HEK293 (cell line): Measurements from ENCODE around the gene BIRC6.

Experiments used
- CTCF ChIA-PET: fragments of 350-600 bp; formaldehyde crosslinking; extraction: SDS; loops from one replicate; lab custom pipeline; 2021; ENCODE audit warnings: antibody characterized with exemption; lab: Yijun Ruan, JAX
- POLR2A ChIA-PET: fragments of 300-600 bp; formaldehyde crosslinking; extraction: SDS; loops from one replicate; lab custom pipeline; 2020; ENCODE audit warnings: antibody characterized with exemption, inconsistent platforms; lab: Yijun Ruan, JAX
- H3K27ac ChIP-seq: fragments of 200-500 bp; sonication (Bioruptor generic); 2 replicates; pipeline ENCODE4 v1.5.1; 2014; ENCODE audit warnings: low read depth, low read length, control low read depth, inconsistent platforms; ENCODE audit errors: extremely low read depth
- H3K36me3 ChIP-seq, 2 experiments: fragments of 200-500 bp in 1 of 2; sonication (Bioruptor generic) in 1 of 2; 1 replicate in 1 of 2; 2 replicates in 1 of 2; pipeline ENCODE4 v1.5.1; 2014 to 2017; ENCODE audit warnings: inconsistent platforms in 2 of 2, low read length in 2 of 2; ENCODE audit not compliant: control insufficient read depth in 2 of 2, insufficient read depth in 1 of 2
- H3K4me1 ChIP-seq: fragments of 200-500 bp; sonication (Bioruptor generic); 2 replicates; pipeline ENCODE4 v1.5.1; 2014; ENCODE audit warnings: mild to moderate bottlenecking, low read length, inconsistent platforms; ENCODE audit not compliant: control insufficient read depth, insufficient read depth
- H3K4me3 ChIP-seq: 2 replicates; pipeline ENCODE4 v1.5.1; 2011; ENCODE audit warnings: low read depth, mild to moderate bottlenecking, control low read depth, low read length, moderate library complexity
- H3K9me3 ChIP-seq: fragments of 200-500 bp; sonication (Bioruptor generic); 2 replicates; pipeline ENCODE4 v1.5.1; 2014; ENCODE audit warnings: low read depth, low read length, inconsistent platforms; ENCODE audit not compliant: control insufficient read depth, insufficient read depth
- EGR2 ChIP-seq: fragments of 450-650 bp; formaldehyde crosslinking; IDR thresholded peaks from 2 replicates; pipeline ENCODE4 v1.5.1; 2016; ENCODE audit warnings: low read depth, missing biosample characterization, missing genetic modification characterization
- KLF16 ChIP-seq: fragments of 450-650 bp; formaldehyde crosslinking; IDR thresholded peaks from 2 replicates; pipeline ENCODE4 v1.5.1; 2017; ENCODE audit warnings: missing biosample characterization, missing genetic modification characterization
- OSR2 ChIP-seq: fragments of 450-650 bp; formaldehyde crosslinking; IDR thresholded peaks from 2 replicates; pipeline ENCODE4 v1.5.1; 2016; ENCODE audit warnings: missing biosample characterization, missing genetic modification characterization
- REPIN1 ChIP-seq: fragments of 450-650 bp; formaldehyde crosslinking; IDR thresholded peaks from 2 replicates; pipeline ENCODE4 v1.5.1; 2017; ENCODE audit warnings: missing biosample characterization, missing genetic modification characterization, low read depth
- SP3 ChIP-seq: fragments of 450-650 bp; formaldehyde crosslinking; IDR thresholded peaks from 2 replicates; pipeline ENCODE4 v1.5.1; 2016; ENCODE audit warnings: missing biosample characterization, missing genetic modification characterization
- TRIM28 ChIP-seq: IDR thresholded peaks from 2 replicates; pipeline ENCODE4 v1.6.1; 2011; ENCODE audit warnings: low read length, control low read depth, borderline replicate concordance
- ZFP41 ChIP-seq: fragments of 450-650 bp; formaldehyde crosslinking; IDR thresholded peaks from 2 replicates; pipeline ENCODE4 v1.5.1; 2016; ENCODE audit warnings: missing biosample characterization, missing genetic modification characterization, borderline replicate concordance
- ZNF114 ChIP-seq: fragments of 450-650 bp; formaldehyde crosslinking; IDR thresholded peaks from 2 replicates; pipeline ENCODE4 v1.5.0; 2017; ENCODE audit warnings: missing biosample characterization, missing genetic modification characterization
- ZNF132 ChIP-seq: fragments of 450-650 bp; formaldehyde crosslinking; IDR thresholded peaks from 2 replicates; pipeline ENCODE4 v1.5.1; 2017; ENCODE audit warnings: missing biosample characterization, missing genetic modification characterization, borderline replicate concordance
- ZNF175 ChIP-seq: fragments of 450-650 bp; formaldehyde crosslinking; IDR thresholded peaks from 2 replicates; pipeline ENCODE4 v1.5.1; 2016; ENCODE audit warnings: missing biosample characterization, missing genetic modification characterization
- ZNF23 ChIP-seq: fragments of 450-650 bp; formaldehyde crosslinking; IDR thresholded peaks from 2 replicates; pipeline ENCODE4 v1.5.1; 2016; ENCODE audit warnings: missing biosample characterization, missing genetic modification characterization, borderline replicate concordance
- ZNF266 ChIP-seq: fragments of 450-650 bp; formaldehyde crosslinking; IDR thresholded peaks from 2 replicates; pipeline ENCODE4 v1.5.1; 2016; ENCODE audit warnings: missing biosample characterization, missing genetic modification characterization, low read depth
- ZNF274 ChIP-seq, 2 experiments: fragments of 200-500 bp in 1 of 2; fragments of 450-650 bp in 1 of 2; sonication (Bioruptor generic) in 1 of 2; formaldehyde crosslinking in 1 of 2; IDR thresholded peaks; 2 replicates each; pipeline versions ENCODE4 v1.5.1 to v1.6.1; 2014 to 2016; ENCODE audit warnings: borderline replicate concordance in 1 of 2, inconsistent platforms in 1 of 2, low read length in 1 of 2, missing biosample characterization in 1 of 2, missing genetic modification characterization in 1 of 2
- ZNF350 ChIP-seq: fragments of 450-650 bp; formaldehyde crosslinking; IDR thresholded peaks from 2 replicates; pipeline ENCODE4 v1.5.0; 2017; ENCODE audit warnings: missing biosample characterization, mild to moderate bottlenecking, missing genetic modification characterization
- ZNF37A ChIP-seq: fragments of 450-650 bp; IDR thresholded peaks from 2 replicates; pipeline ENCODE4 v1.5.1; 2018; ENCODE audit warnings: missing biosample characterization, missing genetic modification characterization
- ZNF701 ChIP-seq: fragments of 450-650 bp; formaldehyde crosslinking; IDR thresholded peaks from 2 replicates; pipeline ENCODE4 v1.5.1; 2016; ENCODE audit warnings: missing biosample characterization, missing genetic modification characterization
- ZNF768 ChIP-seq: fragments of 450-650 bp; formaldehyde crosslinking; IDR thresholded peaks from 2 replicates; pipeline ENCODE4 v1.5.1; 2018; ENCODE audit warnings: missing biosample characterization, mild to moderate bottlenecking, missing genetic modification characterization
- ZSCAN30 ChIP-seq: fragments of 450-650 bp; IDR thresholded peaks from 2 replicates; pipeline ENCODE4 v1.5.1; 2018; ENCODE audit warnings: missing biosample characterization, mild to moderate bottlenecking, missing genetic modification characterization, moderate library complexity
- TF ChIP-seq, protein P1 (sequence below): fragments of 450-650 bp; formaldehyde crosslinking; IDR thresholded peaks from 2 replicates; pipeline ENCODE4 v1.5.1; 2017; ENCODE audit warnings: missing biosample characterization, mild to moderate bottlenecking, missing genetic modification characterization, moderate library complexity

The BIRC6 gene

DNA sequence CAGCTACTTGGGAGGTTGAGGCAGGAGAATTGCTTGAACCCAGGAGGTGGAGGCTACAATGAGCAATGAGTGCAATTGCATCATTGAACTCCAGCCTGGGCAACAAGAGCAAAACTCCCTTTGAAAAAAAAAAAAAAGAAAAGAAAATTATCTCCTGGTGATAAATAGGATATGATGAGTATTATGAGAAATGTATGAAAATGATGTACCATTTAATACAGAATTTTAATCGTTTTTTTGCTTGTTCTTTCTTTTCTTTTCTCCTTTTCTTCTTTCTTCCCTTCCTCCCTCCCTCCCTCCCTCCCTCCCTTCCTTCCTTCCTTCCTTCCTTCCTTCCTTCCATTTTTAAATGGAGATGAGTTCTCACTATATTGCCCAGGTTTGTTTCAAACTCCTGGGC is 311.4 kb downstream of the BIRC6 start:
- ChIA-PET CTCF (no interaction called here), POLR2A (no interaction called here)
- no peak for TF ChIP-seq ZNF350 (tag by site-specific recombination)
- TF ChIP-seq ZNF114 (tag by site-specific recombination) = no peak
- TF ChIP-seq REPIN1 (tag by site-specific recombination) = no peak
- TF ChIP-seq OSR2 (tag by site-specific recombination) = no peak
- no peak for TF ChIP-seq TRIM28
- no peak for TF ChIP-seq ZNF768 (tag by site-specific recombination)
- TF ChIP-seq ZNF132 = no peak
- TF ChIP-seq, protein P1, sequence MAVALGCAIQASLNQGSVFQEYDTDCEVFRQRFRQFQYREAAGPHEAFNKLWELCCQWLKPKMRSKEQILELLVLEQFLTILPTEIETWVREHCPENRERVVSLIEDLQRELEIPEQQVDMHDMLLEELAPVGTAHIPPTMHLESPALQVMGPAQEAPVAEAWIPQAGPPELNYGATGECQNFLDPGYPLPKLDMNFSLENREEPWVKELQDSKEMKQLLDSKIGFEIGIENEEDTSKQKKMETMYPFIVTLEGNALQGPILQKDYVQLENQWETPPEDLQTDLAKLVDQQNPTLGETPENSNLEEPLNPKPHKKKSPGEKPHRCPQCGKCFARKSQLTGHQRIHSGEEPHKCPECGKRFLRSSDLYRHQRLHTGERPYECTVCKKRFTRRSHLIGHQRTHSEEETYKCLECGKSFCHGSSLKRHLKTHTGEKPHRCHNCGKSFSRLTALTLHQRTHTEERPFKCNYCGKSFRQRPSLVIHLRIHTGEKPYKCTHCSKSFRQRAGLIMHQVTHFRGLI (tag by site-specific recombination) = no peak
- no peak for TF ChIP-seq ZNF175
- no peak for TF ChIP-seq KLF16 (tag by site-specific recombination)
- no peak for TF ChIP-seq EGR2 (tag by site-specific recombination)
- TF ChIP-seq ZNF37A (tag by site-specific recombination) = no peak
- TF ChIP-seq ZSCAN30 = no peak
- no peak for TF ChIP-seq ZNF701 (tag by site-specific recombination)
- TF ChIP-seq SP3 = no peak
- TF ChIP-seq ZNF274 (IDR thresholded peaks at IDR 0.05; ENCODE audit: low read length) = no peak
- TF ChIP-seq ZNF274 (tag by site-specific recombination; IDR thresholded peaks at IDR 0.05; ENCODE audit: borderline replicate concordance) = no peak
- no peak for TF ChIP-seq ZNF23 (tag by site-specific recombination)
- no peak for TF ChIP-seq ZFP41 (tag by site-specific recombination)
- TF ChIP-seq ZNF266 (tag by site-specific recombination) = no peak
- H3K36me3 ChIP-seq = peaks cover 4 to 6% of the 10 kb centered on the region in 2 experiments
- no peaks in the 10 kb centered on the region for H3K9me3 ChIP-seq
- H3K4me1 ChIP-seq = no peaks in the 10 kb centered on the region
- no peak overlapping the region for H3K27ac ChIP-seq
- no peak overlapping the region for H3K4me3 ChIP-seq
